Stimulated activated CD8-positive, alpha-beta memory T cell treated with anti-CD3 and anti-CD28 coated beads, Interleukin-7, amount 100 ng/mL, for 24 hours (primary cell): ENCODE measurements around the gene SH3PXD2B.
"Not testable (repeated sequence)": the region's sequence is repeated elsewhere in the genome, so short reads cannot be mapped to it uniquely, and the experiment has no call there.

Experiments used
- DNase-seq: peaks from one replicate; pipeline ENCODE4 v3.0.0-alpha.2; 2020; ENCODE audit warnings: low read depth

Gene SH3PXD2B

DNA sequence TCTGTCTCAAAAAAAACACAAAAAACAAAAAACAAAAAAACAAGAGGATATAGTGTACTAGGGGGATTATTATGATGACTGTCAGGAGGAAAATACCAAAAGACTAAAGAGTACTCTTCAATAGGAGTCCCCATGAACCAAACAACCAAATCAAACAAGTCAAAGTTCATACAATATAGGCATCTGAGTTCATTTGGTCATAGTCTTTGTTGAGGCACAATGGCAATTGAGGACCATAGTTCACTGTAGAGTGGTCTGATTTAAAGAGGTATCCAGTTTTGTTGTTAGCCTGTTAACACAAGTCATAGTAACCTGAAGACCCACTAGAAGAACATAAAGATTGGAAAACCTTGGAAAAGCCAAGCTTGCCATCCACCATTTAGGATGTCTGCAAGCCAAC is 159.5 kb downstream of the SH3PXD2B start:
- no peak for DNase-seq

- no peak for DNase-seq
Measured at GRCh38 chr5:172293745-172294342, 160.5 kb downstream of the SH3PXD2B start.

DNA sequence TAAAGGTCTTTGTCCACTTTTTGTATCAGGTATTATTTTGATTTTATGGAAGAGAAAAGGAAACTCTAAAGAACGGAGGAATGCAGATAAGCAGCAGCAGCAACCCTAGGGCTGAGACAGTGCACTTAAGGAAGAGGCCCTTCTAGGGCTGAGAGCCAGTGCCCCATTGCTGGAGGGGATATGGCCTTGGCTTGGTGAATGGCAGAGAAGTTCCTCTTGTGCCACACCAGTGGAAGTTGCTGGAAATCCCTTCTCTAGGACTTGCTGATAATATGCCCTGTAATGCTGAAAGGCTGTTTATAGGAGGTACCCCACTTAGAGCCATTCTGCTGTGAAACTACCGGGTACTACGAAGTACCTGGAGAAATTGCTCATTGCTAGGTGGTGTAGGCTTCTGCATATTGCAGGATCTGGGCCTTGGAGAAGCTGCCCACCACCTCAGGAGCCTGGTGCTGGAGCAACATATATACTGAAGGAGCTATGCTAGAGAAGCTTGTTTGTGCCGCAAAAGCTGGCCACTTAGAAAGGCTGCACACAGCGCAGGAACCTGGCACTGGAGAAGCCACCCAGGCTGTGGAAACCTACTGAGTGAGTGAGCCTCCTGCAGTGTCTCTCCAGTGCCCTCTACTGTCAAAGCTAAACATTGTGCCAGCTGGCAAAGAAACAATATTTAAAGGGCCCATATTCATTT is 161.1 kb downstream of the SH3PXD2B start:
- DNase-seq = peak; percentile 8

GRCh38 chr5:172291837-172292236 is 162.5 kb downstream of the SH3PXD2B start:
- not testable (repeated sequence) for DNase-seq

GRCh38 chr5:172288465-172288864 is 165.9 kb downstream of the SH3PXD2B start:
- no peak for DNase-seq

GRCh38 chr5:172287140-172287539 is 167.2 kb downstream of the SH3PXD2B start:
- DNase-seq = not testable (repeated sequence)

- no peak for DNase-seq
Measured at GRCh38 chr5:172285226-172286143, 168.8 kb downstream of the SH3PXD2B start.

- no peak for DNase-seq
Measured at GRCh38 chr5:172284611-172284980, 169.7 kb downstream of the SH3PXD2B start.

- peak; percentile 53 for DNase-seq
Measured at GRCh38 chr5:172283862-172284610, 170.3 kb downstream of the SH3PXD2B start.

DNA sequence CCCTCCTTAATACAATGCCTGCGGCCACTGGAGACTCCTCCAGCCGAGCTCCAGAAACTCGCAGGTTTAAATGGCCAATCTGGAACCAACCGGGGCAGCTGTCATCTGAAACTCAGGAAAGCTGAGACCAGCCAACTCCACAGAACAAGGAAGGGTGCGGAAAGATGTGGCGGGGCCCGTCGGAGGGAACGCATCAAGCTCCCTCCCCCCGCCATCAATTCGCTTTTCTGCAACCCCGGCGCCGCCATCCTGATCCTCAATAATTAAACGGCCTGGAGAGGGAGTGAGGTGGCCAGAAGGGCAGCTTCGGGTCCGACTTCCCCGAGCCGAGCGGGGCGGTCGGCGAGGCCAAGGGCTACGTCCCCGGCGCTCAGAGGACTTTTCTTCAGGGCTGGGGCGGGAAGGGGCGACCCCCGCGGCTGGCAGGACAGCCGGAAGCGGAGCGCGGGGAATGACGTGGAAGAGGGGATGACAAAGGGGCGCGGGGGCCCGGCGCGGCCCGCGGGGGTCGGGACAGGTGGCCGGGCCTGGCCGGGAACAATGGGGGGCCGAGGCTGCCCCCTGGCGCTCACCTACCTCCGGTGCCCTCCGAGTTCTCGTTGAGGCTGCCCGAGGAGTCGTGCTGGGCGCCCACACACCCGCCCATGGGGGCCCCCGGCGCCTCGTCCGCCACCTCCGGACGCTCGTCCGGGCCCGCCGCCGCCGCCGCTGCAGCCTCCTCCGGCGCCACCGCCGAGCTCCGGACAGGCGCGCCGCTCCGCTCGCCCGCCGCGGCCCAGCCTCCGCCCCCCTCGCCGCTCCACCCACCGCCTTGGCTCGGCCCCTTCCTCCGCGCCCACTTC is 171.1 kb downstream of the SH3PXD2B start, which contains the start of gene UBTD2:
UBTD2 (minus strand) TSS at position 745 of the 842 bp plus-strand sequence; CDS start at position 646, 99 bp downstream.
- peak; percentile 46 for DNase-seq

DNA sequence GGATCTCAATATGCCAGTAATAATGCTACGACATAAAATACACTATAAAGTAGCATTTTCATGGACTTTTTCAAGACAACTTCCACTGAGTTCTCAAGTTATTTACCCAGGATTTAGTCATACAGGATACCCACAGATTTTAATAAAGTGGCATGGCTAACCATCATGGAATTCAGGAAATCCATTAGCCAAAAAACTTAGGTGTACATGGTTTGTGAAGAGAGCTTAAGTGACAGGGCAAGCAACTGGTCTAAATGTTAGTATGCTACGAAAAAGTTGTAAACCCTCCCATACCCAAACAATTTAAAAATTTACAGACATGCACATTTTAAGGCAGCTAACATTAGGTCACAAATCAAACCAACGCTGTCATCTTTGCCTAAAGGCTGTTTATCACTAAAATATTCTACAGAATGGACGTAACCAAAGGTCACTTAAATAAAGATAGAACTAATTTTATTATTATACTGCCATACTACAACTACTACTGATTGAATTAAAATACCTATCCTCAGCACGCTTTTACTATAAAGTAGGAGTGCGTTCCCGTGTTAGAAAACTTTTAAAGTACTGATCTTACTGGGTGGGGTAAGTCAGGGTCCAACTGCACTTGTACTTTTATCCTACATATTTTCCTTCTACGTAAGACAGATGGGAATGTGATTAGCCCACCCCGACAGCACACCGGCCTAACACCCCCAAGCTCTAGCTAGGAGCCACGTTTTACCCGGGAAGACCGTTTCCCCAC is 171.9 kb downstream of the SH3PXD2B start:
- DNase-seq = no peak

GRCh38 chr5:172281346-172281745 is 173.0 kb downstream of the SH3PXD2B start:
- DNase-seq = no peak

- DNase-seq = no peak
Measured at GRCh38 chr5:172280929-172281328, 173.4 kb downstream of the SH3PXD2B start.

DNA sequence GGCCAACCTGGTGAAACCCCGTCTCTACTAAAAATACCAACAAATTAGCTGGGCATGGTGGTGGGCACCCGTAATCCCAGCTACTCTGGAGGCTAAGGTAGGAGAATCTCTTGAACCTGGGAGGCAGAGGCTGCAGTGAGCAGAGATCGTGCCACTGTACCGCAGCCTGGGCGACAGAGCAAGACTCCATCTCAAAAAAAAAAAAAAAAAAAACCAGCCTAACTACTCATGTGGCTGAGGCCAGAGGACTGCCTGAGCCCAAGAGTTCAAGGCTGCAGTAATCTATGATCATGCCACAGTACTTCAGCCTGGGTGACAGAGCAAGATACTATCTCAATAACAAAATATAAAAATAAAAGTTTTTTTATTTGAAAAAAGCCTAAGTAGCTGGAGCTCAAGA is 174.0 kb downstream of the SH3PXD2B start:
- DNase-seq = no peak

DNA sequence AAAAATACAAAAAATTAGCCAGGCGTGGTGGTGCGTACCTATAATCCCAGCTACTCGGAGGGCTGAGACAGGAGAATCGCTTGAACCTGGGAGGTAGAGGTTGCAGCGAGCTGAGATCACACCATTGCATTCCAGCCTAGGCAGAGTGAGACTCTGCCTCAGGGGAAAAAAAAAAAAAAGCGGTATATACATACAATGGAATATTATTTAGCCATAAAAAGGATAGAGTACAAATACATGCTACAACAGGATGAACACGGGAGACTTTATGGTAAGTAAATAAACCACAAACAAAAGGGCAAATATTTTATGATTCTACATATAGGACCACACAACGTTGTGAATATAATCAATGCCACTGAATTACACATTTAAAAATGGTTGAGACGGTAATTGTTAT is 176.0 kb downstream of the SH3PXD2B start:
- no peak for DNase-seq

DNA sequence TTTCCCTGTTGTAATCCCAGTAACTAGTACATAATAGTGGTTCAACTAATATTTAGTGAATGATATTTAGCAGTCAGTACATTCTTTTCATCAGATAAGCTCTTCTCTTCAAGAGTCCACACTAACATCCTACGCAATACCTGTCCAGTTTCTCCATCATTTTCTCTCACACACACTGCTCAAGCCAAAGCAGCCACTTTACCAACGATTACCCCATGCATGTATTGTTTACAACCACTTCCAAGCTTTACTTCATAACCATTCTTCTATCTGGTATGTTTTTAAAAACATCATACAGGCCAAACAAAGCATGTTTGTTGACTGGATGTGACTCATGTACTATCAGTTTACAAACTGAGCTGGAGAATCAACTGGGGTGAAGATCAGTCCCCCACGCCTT is 178.1 kb downstream of the SH3PXD2B start:
- DNase-seq = no peak
